Activated CD4-positive, CD25-positive, alpha-beta regulatory T cell treated with anti-CD3 and anti-CD28 coated beads, Interleukin-2, amount 50 U/mL, for 24 hours (primary cell): ENCODE measurements around the gene FHOD3.
"Not testable (repeated sequence)": the region's sequence is repeated elsewhere in the genome, so short reads cannot be mapped to it uniquely, and the experiment has no call there.

Experiments
- ATAC-seq, 2 donors: fragments of 150-1000 bp; cut with Tn5 transposase; one replicate each; pipeline ENCODE4 v1.10.0; 2021; ENCODE audit warnings: mild to moderate bottlenecking in 1 of 2, moderate library complexity in 1 of 2

FHOD3 gene

DNA sequence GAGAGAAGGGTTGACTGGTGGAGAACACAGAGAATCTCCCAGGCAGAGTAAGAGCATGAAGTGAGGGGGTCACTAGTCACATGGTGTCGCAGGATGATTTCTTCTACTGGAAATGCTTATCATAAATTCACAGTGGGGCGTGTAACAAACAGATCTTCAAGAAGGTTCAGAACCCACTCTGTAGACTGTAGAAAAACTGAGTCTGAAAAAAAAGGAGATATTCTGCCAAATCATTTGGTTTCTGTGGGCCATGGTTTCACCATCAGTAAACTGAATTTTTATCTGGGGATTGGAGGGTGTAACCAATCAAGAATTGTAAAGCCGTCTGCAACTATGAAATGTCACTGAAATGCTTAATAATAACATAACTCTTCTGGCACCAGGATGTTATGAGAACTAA is 516.3 kb downstream of the FHOD3 start:
- ATAC-seq = no peak

DNA sequence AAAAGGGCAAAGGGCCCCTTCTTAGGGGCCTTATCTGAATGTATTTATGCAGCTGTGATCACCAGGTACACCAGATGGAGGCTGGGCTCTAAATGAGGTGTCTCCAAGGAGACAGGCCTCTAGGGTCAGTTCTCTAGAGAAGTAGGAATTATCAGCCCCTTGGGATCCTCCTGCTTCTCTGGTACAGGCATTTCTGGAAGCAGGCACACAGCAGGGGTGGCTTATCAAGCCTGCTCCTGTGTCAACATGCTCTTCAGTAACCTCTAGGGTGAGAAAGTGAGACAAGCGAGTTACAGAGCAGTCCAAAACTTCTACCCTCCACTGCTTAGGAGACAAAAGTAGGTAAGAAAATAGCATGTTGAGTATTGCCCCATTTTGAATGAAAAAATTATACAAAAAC is 517.5 kb downstream of the FHOD3 start:
- ATAC-seq = no peak

DNA sequence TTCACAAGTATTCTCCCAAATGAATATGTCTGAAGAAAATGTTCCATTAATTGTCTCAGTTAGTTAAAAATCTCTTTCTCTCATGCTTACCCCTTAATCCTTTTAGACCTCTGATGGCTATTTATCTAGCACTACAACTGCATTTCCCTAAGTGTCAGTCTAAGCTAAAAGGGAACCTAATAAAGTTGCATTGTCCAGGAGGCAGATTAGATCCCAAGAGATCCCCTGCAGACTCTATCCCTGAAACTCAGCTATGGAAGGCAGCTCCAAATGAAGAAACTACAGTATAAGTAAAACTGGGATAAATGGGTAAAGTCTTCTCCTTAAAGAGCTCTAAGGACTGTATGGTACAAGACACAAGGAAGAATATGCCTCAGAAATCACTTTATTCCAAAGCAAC is 518.6 kb downstream of the FHOD3 start:
- not testable (repeated sequence) for ATAC-seq

GRCh38 chr18:36817039-36817438 is 519.5 kb downstream of the FHOD3 start:
- ATAC-seq = no peak

DNA sequence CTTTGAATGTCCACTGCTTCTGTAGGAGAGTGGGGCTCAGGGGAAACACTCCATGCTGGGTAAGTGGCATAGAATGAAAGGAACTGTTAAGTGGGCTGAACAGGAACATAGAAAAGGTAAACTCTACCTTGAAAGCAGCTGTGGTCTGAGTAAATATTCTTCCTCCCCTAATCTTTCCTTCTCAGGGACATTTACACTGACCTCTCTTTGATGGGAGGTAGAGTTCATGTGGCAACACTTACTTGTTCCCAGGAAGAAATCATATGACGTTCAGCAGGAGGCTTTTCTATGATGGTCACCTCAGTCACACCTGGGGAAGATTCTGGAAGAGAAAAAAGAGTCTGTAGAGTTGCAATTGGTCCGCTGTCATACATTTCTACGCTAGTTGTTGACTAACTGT is 521.1 kb downstream of the FHOD3 start:
- ATAC-seq = no peak

DNA sequence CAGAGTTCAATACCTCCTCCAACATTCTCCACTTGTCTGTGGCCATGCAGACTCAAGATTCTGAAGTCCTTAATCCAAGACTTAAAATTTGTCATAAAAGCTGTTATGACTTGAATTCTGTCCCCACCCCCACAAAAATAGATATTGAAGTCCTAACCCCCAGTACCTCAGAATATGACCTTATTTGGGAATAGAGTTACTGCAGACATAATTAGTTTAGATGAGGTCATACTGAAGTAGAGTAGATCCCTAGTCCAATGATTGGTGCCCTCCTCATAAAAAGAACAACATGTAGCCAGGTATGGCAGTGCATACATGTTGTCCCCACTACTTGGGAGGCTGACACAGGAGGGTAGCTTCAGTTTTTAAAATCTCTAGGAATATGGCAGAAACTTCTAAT is 522.1 kb downstream of the FHOD3 start:
- ATAC-seq = no peak

- no peak for ATAC-seq
Observed at GRCh38 chr18:36821681-36822080, 524.2 kb downstream of the FHOD3 start.

DNA sequence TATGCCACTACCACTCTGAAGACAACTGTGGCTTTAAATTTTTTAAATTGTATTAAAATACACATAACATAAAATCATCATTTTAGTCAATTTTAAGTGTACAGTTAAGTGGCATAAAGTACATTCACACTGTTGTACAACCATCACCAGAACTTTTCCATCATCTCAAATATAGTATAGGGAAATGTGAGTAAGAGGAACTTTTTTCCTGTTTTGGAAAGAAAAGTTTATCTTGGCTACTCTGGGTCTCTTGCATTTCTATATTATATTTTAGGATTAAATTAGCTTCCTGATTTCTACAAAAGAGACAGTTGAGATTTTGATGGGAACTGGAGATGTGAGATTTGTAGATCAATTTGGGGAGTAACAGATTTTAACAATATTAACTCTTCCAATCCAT is 528.0 kb downstream of the FHOD3 start:
- ATAC-seq = no peak

DNA sequence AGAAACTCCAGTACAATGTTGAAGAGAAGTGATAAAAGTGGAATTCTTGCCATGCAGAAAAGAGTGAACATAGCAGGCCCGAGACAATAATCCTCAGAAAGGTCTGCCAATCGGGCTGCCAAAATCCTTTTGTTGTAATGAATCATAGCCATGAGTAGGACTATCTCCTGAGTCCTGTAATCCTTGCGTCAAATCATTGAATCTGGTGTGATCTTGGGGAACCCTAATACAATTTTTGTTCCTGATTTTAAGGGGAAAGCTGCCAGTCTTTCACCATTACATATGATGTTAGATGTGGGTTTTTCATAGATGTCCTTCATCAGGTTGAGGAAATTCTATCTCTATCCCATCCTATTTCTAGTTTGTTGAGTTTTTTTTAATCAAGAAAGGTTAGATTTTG is 529.0 kb downstream of the FHOD3 start:
- no peak for ATAC-seq

GRCh38 chr18:36828157-36828629 is 530.7 kb downstream of the FHOD3 start:
- ATAC-seq = no peak

DNA sequence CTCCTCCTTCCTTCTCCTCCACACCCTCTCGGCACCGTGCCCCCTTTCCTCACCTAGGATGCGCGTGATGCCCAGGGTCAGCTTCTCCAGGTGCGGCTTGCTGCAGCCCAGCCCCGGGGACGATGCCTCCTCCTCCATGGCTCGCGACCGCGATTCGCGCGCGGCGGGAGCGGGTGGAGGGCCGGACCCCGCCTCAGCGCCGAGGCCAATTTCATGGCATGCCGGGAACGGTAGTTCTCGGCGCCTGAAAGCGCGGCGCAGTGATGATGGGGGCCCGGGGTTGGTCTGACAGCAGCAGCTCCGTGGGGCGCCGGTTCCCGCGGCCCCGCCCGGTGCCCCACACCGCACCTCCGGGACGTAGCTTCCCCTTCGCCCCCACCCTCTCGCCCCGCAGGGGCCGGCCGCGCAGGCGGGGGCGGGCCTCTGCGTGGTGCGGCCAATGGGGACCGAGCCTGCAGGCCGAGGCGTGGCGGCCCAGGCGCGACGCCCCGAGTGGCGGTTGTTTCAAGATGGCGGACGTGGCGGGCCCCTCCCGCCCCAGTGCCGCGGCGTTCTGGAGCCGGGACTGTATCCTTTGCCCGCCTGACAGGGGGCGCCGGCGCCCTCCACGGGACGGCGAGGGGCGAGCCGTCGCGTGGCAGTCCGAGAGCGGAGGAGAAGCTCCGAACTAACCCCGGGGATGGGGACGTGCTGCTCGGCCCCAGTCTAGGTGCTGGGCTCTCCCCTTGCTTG is 531.3 kb downstream of the FHOD3 start, which contains the start of the genes KIAA1328 and TPGS2:
Gene KIAA1328, plus strand, starts transcription at position 498 of the 732 bp plus-strand sequence. Its CDS starts 12 bp downstream, at position 510.
Gene TPGS2, minus strand, starts transcription at position 373 of the 732 bp plus-strand sequence. Its CDS starts 235 bp downstream, at position 138.
- peak; percentile 88 to 91 for ATAC-seq
